Measurements from ENCODE around the gene GALNT17.

DNA sequence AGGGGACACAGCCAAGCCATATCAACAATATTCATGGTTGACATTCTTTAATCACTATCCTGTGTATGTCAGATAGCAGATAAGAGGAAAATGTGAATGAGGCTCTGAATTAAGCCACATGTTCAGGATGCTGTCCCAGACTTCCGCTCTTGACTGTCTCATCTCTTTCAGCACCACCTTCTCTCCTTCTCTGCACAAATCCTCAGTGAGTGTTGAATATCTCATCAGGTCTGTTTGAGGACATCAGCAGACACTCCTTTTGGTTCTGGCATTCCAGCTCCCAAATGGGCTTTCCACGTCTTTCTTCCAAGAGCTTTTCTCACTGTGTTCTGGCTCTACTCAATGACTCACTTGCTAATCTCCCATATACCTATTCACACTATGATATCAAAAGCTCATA is 321.7 kb downstream of the GALNT17 start:
- TF ChIP-seq, protein P1, sequence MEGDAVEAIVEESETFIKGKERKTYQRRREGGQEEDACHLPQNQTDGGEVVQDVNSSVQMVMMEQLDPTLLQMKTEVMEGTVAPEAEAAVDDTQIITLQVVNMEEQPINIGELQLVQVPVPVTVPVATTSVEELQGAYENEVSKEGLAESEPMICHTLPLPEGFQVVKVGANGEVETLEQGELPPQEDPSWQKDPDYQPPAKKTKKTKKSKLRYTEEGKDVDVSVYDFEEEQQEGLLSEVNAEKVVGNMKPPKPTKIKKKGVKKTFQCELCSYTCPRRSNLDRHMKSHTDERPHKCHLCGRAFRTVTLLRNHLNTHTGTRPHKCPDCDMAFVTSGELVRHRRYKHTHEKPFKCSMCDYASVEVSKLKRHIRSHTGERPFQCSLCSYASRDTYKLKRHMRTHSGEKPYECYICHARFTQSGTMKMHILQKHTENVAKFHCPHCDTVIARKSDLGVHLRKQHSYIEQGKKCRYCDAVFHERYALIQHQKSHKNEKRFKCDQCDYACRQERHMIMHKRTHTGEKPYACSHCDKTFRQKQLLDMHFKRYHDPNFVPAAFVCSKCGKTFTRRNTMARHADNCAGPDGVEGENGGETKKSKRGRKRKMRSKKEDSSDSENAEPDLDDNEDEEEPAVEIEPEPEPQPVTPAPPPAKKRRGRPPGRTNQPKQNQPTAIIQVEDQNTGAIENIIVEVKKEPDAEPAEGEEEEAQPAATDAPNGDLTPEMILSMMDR (IDR thresholded peaks at IDR 0.05) = no peak
- TF ChIP-seq POLR2A (IDR thresholded peaks at IDR 0.05) = no peak

All from heart left ventricle (tissue), 13 donors.